ENCODE results near the gene ZSCAN30.

DNA sequence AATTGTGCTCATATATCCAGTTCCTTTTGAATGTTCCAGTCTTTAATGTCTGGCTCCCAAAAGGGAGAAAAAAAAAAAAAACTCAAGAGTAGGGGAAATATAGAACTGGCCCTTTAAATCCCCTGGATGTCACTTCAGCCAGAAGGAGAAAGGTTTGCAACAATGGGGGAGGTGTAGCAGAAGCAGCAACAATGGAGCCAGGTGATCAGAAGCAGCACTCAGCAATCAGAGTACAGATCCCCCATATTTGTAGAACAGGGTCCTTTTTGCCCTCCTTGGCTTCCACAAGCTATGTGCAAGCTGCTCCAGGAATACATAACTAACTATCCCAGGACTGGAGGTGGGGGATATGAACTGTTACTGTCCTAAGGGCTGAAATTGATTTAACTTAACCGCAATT lies 75.0 kb downstream of the ZSCAN30 start:
- TF ChIP-seq POLR2A (IDR thresholded peaks at IDR 0.05), result no peak
- TF ChIP-seq CTCF (IDR thresholded peaks at IDR 0.05), result no peak
